SK-N-SH treated with all-trans-retinoic acid at 6 μM for 48 hours (cell line): ENCODE results near the gene LSR.

ENCODE experiments used
- ATAC-seq: fragments of 200-7000 bp; cut with Tn5 transposase; 3 replicates; pipeline ENCODE4 v1.9.1; 2020; ENCODE audit warnings: mild to moderate bottlenecking, moderate library complexity
- ARNTL ChIP-seq: fragments of 450-650 bp; formaldehyde crosslinking; IDR thresholded peaks from 2 replicates; pipeline ENCODE4 v1.5.0; 2020; ENCODE audit warnings: low read depth, mild to moderate bottlenecking, moderate library complexity, borderline replicate concordance
- BACH2 ChIP-seq: fragments of 250-450 bp; sonication (Bioruptor Pico); IDR thresholded peaks from 2 replicates; pipeline ENCODE4 v1.9.0; 2021; ENCODE audit warnings: mild to moderate bottlenecking, borderline replicate concordance
- CSDC2 ChIP-seq: fragments of 250-450 bp; sonication (Bioruptor Pico); IDR thresholded peaks from 2 replicates; pipeline ENCODE4 v1.5.0; 2020; ENCODE audit warnings: mild to moderate bottlenecking, moderate library complexity
- ESRRG ChIP-seq: fragments of 250-450 bp; sonication (Bioruptor Pico); IDR thresholded peaks from 2 replicates; pipeline ENCODE4 v1.6.1; 2021; ENCODE audit warnings: mild to moderate bottlenecking
- GLIS3 ChIP-seq: fragments of 250-450 bp; sonication (Bioruptor Pico); IDR thresholded peaks from 2 replicates; pipeline ENCODE4 v1.5.0; 2020; ENCODE audit warnings: mild to moderate bottlenecking, moderate library complexity
- ISL1 ChIP-seq: fragments of 250-450 bp; sonication (Bioruptor Pico); IDR thresholded peaks from 2 replicates; pipeline ENCODE4 v2.1.2; 2022; ENCODE audit warnings: mild to moderate bottlenecking, moderate library complexity
- OSR1 ChIP-seq: fragments of 250-450 bp; sonication (Bioruptor Pico); IDR thresholded peaks from 2 replicates; pipeline ENCODE4 v1.8.0; 2022; ENCODE audit warnings: moderate library complexity, mild to moderate bottlenecking, inconsistent platforms
- PPARA ChIP-seq: fragments of 250-450 bp; sonication (Bioruptor Pico); IDR thresholded peaks from 2 replicates; pipeline ENCODE4 v1.5.0; 2020; ENCODE audit warnings: mild to moderate bottlenecking, borderline replicate concordance
- RARB ChIP-seq: fragments of 250-450 bp; sonication (Bioruptor Pico); IDR thresholded peaks from 2 replicates; pipeline ENCODE4 v1.8.0; 2021; ENCODE audit warnings: mild to moderate bottlenecking, moderate library complexity
- SNAI2 ChIP-seq: fragments of 250-450 bp; sonication (Bioruptor Pico); IDR thresholded peaks from 2 replicates; pipeline ENCODE4 v1.5.0; 2020; ENCODE audit warnings: mild to moderate bottlenecking, moderate library complexity
- TCF4 ChIP-seq: fragments of 250-450 bp; sonication (Bioruptor Pico); IDR thresholded peaks from 2 replicates; pipeline ENCODE4 v1.8.0; 2021; ENCODE audit warnings: mild to moderate bottlenecking, moderate library complexity, borderline replicate concordance
- TOX ChIP-seq: fragments of 250-450 bp; sonication (Bioruptor Pico); IDR thresholded peaks from 2 replicates; pipeline ENCODE4 v1.8.0; 2021; ENCODE audit warnings: mild to moderate bottlenecking, moderate library complexity, borderline replicate concordance
- ZC3H10 ChIP-seq: fragments of 250-450 bp; sonication (Bioruptor Pico); IDR thresholded peaks from 2 replicates; pipeline ENCODE4 v1.5.1; 2021; ENCODE audit warnings: mild to moderate bottlenecking, moderate library complexity
- ZFP3 ChIP-seq: fragments of 250-450 bp; sonication (Bioruptor Pico); IDR thresholded peaks from 2 replicates; pipeline ENCODE4 v1.5.0; 2020; ENCODE audit warnings: mild to moderate bottlenecking, moderate library complexity
- ZFP30 ChIP-seq: fragments of 450-650 bp; formaldehyde crosslinking; IDR thresholded peaks from 2 replicates; pipeline ENCODE4 v1.5.0; 2022; ENCODE audit warnings: mild to moderate bottlenecking, moderate library complexity
- ZNF565 ChIP-seq: fragments of 450-650 bp; formaldehyde crosslinking; conservative IDR thresholded peaks from 2 replicates; pipeline ENCODE4 v1.5.0; 2020; ENCODE audit warnings: low read depth, mild to moderate bottlenecking, moderate library complexity
- ZNF70 ChIP-seq: fragments of 450-650 bp; formaldehyde crosslinking; IDR thresholded peaks from 2 replicates; pipeline ENCODE4 v1.5.0; 2020; ENCODE audit warnings: mild to moderate bottlenecking, moderate library complexity
- ZNF8 ChIP-seq: fragments of 450-650 bp; formaldehyde crosslinking; IDR thresholded peaks from 2 replicates; pipeline ENCODE4 v1.5.0; 2020; ENCODE audit warnings: mild to moderate bottlenecking, moderate library complexity
- TF ChIP-seq, protein P1 (sequence below): fragments of 250-450 bp; sonication (Bioruptor Pico); IDR thresholded peaks from 2 replicates; pipeline ENCODE4 v1.5.1; 2020; ENCODE audit warnings: low read depth, mild to moderate bottlenecking, moderate library complexity
- TF ChIP-seq, protein P2 (sequence below): fragments of 250-450 bp; sonication (Bioruptor Pico); IDR thresholded peaks from 2 replicates; pipeline ENCODE4 v1.8.0; 2020; ENCODE audit warnings: mild to moderate bottlenecking, moderate library complexity, borderline replicate concordance
- TF ChIP-seq, protein P3 (sequence below): fragments of 250-450 bp; sonication (Bioruptor Pico); IDR thresholded peaks from 2 replicates; pipeline ENCODE4 v1.5.0; 2020; ENCODE audit warnings: mild to moderate bottlenecking, moderate library complexity
- TF ChIP-seq, protein P4 (sequence below): fragments of 250-450 bp; sonication (Bioruptor Pico); IDR thresholded peaks from 2 replicates; pipeline ENCODE4 v1.8.0; 2021; ENCODE audit warnings: low read depth, mild to moderate bottlenecking, moderate library complexity, borderline replicate concordance

LSR gene

DNA sequence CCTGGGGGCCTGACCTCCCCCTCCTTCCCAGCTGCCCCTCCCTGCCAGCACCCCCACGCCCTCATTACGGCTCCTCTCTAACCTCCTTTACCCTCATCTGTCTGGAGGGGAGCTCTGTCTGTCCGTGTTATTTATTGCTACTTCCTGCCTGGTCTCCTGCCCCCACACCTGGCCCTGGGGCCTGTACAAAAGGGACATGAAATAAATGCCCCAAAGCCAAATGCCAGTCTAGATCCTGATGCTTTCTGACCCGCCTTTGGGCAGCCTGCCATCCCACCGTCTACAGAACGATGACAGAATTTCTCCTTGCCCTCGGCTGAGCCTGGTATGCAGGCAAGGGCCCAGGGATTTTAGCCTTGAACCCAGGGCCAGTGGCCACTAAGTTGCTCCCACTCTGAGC, 64.8 kb downstream of the LSR start:
- ATAC-seq = no peak
- TF ChIP-seq, protein P1, sequence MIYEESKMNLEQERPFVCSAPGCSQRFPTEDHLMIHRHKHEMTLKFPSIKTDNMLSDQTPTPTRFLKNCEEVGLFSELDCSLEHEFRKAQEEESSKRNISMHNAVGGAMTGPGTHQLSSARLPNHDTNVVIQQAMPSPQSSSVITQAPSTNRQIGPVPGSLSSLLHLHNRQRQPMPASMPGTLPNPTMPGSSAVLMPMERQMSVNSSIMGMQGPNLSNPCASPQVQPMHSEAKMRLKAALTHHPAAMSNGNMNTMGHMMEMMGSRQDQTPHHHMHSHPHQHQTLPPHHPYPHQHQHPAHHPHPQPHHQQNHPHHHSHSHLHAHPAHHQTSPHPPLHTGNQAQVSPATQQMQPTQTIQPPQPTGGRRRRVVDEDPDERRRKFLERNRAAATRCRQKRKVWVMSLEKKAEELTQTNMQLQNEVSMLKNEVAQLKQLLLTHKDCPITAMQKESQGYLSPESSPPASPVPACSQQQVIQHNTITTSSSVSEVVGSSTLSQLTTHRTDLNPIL (CRISPR knock-in tag) = no peak
- TF ChIP-seq, protein P2, sequence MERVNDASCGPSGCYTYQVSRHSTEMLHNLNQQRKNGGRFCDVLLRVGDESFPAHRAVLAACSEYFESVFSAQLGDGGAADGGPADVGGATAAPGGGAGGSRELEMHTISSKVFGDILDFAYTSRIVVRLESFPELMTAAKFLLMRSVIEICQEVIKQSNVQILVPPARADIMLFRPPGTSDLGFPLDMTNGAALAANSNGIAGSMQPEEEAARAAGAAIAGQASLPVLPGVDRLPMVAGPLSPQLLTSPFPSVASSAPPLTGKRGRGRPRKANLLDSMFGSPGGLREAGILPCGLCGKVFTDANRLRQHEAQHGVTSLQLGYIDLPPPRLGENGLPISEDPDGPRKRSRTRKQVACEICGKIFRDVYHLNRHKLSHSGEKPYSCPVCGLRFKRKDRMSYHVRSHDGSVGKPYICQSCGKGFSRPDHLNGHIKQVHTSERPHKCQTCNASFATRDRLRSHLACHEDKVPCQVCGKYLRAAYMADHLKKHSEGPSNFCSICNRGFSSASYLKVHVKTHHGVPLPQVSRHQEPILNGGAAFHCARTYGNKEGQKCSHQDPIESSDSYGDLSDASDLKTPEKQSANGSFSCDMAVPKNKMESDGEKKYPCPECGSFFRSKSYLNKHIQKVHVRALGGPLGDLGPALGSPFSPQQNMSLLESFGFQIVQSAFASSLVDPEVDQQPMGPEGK (CRISPR knock-in tag) = no peak
- TF ChIP-seq SNAI2 (CRISPR knock-in tag) (no peak), TCF4 (CRISPR knock-in tag) (no peak), ZNF8 (CRISPR knock-in tag) (no peak), ESRRG (CRISPR knock-in tag) (no peak), ZC3H10 (no peak), BACH2 (no peak), ZFP30 (CRISPR knock-in tag) (no peak), ZNF565 (CRISPR knock-in tag) (no peak), ZNF70 (no peak), TOX (CRISPR knock-in tag) (no peak), ARNTL (CRISPR knock-in tag) (no peak), ISL1 (no peak), OSR1 (CRISPR knock-in tag) (no peak), RARB (CRISPR knock-in tag) (no peak), ZFP3 (no peak), PPARA (no peak)

DNA sequence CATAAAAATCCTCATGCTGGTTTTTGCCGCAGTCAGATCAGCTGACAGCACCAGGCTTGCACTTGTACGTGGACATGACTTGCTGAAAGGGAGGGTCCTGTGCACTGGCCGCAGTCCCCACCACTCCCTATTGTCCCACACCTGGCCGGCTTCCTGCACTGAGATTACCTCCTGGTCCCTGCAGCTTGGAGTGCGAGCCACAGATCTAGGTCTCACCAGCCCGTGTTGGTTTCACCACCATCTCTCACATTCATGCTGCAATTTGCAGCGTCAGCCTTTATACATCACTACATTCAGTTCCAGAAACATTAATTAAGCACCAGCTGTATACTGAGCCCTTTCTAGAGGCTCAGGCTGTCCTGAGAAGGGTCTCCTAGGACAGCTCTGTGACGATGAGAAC, 65.2 kb downstream of the LSR start:
- TF ChIP-seq, protein P3, sequence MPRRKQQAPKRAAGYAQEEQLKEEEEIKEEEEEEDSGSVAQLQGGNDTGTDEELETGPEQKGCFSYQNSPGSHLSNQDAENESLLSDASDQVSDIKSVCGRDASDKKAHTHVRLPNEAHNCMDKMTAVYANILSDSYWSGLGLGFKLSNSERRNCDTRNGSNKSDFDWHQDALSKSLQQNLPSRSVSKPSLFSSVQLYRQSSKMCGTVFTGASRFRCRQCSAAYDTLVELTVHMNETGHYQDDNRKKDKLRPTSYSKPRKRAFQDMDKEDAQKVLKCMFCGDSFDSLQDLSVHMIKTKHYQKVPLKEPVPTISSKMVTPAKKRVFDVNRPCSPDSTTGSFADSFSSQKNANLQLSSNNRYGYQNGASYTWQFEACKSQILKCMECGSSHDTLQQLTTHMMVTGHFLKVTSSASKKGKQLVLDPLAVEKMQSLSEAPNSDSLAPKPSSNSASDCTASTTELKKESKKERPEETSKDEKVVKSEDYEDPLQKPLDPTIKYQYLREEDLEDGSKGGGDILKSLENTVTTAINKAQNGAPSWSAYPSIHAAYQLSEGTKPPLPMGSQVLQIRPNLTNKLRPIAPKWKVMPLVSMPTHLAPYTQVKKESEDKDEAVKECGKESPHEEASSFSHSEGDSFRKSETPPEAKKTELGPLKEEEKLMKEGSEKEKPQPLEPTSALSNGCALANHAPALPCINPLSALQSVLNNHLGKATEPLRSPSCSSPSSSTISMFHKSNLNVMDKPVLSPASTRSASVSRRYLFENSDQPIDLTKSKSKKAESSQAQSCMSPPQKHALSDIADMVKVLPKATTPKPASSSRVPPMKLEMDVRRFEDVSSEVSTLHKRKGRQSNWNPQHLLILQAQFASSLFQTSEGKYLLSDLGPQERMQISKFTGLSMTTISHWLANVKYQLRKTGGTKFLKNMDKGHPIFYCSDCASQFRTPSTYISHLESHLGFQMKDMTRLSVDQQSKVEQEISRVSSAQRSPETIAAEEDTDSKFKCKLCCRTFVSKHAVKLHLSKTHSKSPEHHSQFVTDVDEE (CRISPR knock-in tag) = no peak
- TF ChIP-seq ZFP30 (CRISPR knock-in tag) (no peak), ZC3H10 (no peak), PPARA (no peak), SNAI2 (CRISPR knock-in tag) (no peak), OSR1 (CRISPR knock-in tag) (no peak), RARB (CRISPR knock-in tag) (no peak), ARNTL (CRISPR knock-in tag) (no peak), CSDC2 (no peak)
- TF ChIP-seq, protein P2 (CRISPR knock-in tag) = no peak
- TF ChIP-seq, protein P4, sequence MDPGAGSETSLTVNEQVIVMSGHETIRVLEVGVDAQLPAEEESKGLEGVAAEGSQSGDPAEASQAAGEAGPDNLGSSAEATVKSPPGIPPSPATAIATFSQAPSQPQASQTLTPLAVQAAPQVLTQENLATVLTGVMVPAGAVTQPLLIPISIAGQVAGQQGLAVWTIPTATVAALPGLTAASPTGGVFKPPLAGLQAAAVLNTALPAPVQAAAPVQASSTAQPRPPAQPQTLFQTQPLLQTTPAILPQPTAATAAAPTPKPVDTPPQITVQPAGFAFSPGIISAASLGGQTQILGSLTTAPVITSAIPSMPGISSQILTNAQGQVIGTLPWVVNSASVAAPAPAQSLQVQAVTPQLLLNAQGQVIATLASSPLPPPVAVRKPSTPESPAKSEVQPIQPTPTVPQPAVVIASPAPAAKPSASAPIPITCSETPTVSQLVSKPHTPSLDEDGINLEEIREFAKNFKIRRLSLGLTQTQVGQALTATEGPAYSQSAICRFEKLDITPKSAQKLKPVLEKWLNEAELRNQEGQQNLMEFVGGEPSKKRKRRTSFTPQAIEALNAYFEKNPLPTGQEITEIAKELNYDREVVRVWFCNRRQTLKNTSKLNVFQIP (CRISPR knock-in tag) = no peak
- ATAC-seq = no peak

DNA sequence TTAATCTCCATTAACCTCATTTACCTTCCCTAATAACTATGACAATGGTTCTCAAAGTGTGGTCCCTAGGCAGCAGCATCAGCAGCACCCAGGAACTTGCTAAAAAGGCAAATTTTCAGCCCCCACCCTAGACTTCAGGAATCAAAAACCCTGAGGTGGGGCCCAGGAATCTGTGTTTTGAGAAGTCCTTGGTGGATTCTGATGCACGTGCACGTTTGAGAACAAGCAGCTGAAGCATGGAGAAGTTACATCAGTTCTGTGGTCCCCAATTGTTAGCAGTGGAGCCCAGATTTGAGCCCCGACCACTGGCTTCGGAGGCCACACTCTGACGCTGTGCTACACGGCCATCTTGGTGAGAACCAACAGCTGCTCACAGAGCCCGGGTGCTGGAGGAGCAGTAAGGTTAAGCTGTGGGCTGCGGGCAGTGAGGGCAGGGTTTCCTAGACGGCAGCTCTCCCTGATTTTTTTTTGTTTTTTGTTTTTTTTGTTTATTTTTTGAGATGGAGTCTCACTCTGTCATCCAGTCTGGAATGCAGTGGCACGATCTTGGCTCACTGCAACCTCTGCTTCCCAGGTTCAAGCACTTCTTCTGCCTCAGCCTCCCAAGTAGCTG, 66.2 kb downstream of the LSR start:
- no peak for ATAC-seq
- TF ChIP-seq GLIS3 (CRISPR knock-in tag) (no peak), ZFP30 (CRISPR knock-in tag) (no peak), ESRRG (CRISPR knock-in tag) (no peak), ISL1 (no peak), ZFP3 (no peak), TCF4 (CRISPR knock-in tag) (no peak)
- TF ChIP-seq, protein P1 (CRISPR knock-in tag) = no peak
- TF ChIP-seq, protein P2 (CRISPR knock-in tag) = no peak
